ENCODE results near the gene EXOC3L2. TPM values are rescaled to one million over a fixed set of nuclear protein-coding genes. Genes with fewer than 3 reads are reported as not detected.

The EXOC3L2 gene
- total RNA-seq, 1 experiment from 2014 or later = not detected

GRCh38 chr19:45265375-45265774, 20.2 kb upstream of the EXOC3L2 start:
- no TSS peak for BruUV-seq (replicated peaks)
- intact Hi-C loops (cut with micrococcal nuclease; ENCODE audit: unreplicated experiment) = no loop called here
- ChIA-PET POLR2A (ENCODE audit: low non-redundant PET) (no interaction called here), CTCF (no interaction called here)
- Histone ChIP-seq H3K4me1 (ENCODE audit: insufficient read depth, low read length, poor library complexity, severe bottlenecking) (no peaks in the 10 kb centered on the region), H3K9me3 (ENCODE audit: low read depth, low read length, poor library complexity, severe bottlenecking) (no peaks in the 10 kb centered on the region), H3K36me3 (ENCODE audit: insufficient read depth, low read length, poor library complexity, severe bottlenecking) (peaks cover 4% of the 10 kb centered on the region), H3K4me3 (ENCODE audit: low read depth, low read length, poor library complexity, severe bottlenecking) (no peak overlapping the region), H3K27me3 (replicated peaks; ENCODE audit: insufficient read depth, low read depth, low read length, poor library complexity) (no peaks in the 10 kb centered on the region), H3K27ac (ENCODE audit: low read depth, low read length, poor library complexity, severe bottlenecking) (no peak overlapping the region)
- TF ChIP-seq EZH2 (IDR thresholded peaks at IDR 0.05; ENCODE audit: borderline replicate concordance, low read depth, low read length, poor library complexity, severe bottlenecking) (no peak), CTCF (conservative IDR thresholded peaks at IDR 0.05; ENCODE audit: low read depth, low read length) (no peak)
- no peak for DNase-seq (ENCODE audit: low spot score)

- peaks cover 4% of the 10 kb centered on the region for H3K36me3 ChIP-seq (ENCODE audit: insufficient read depth, low read length, poor library complexity, severe bottlenecking)
- ChIA-PET CTCF (no interaction called here), POLR2A (ENCODE audit: low non-redundant PET) (no interaction called here)
- H3K27ac ChIP-seq (ENCODE audit: low read depth, low read length, poor library complexity, severe bottlenecking) = no peak overlapping the region
- H3K9me3 ChIP-seq (ENCODE audit: low read depth, low read length, poor library complexity, severe bottlenecking) = no peaks in the 10 kb centered on the region
- no peaks in the 10 kb centered on the region for H3K27me3 ChIP-seq (replicated peaks; ENCODE audit: insufficient read depth, low read depth, low read length, poor library complexity)
- no peaks in the 10 kb centered on the region for H3K4me1 ChIP-seq (ENCODE audit: insufficient read depth, low read length, poor library complexity, severe bottlenecking)
- BruUV-seq (replicated peaks) = no TSS peak
- DNase-seq (ENCODE audit: low spot score) = no peak
- H3K4me3 ChIP-seq (ENCODE audit: low read depth, low read length, poor library complexity, severe bottlenecking) = no peak overlapping the region
- TF ChIP-seq EZH2 (IDR thresholded peaks at IDR 0.05; ENCODE audit: borderline replicate concordance, low read depth, low read length, poor library complexity, severe bottlenecking) (no peak), CTCF (conservative IDR thresholded peaks at IDR 0.05; ENCODE audit: low read depth, low read length) (no peak)
- intact Hi-C loops (cut with micrococcal nuclease; ENCODE audit: unreplicated experiment) = no loop called here
Observed at GRCh38 chr19:45264781-45265317, 19.6 kb upstream of the EXOC3L2 start.

GRCh38 chr19:45263013-45263412, 17.8 kb upstream of the EXOC3L2 start:
- no peak for DNase-seq (ENCODE audit: low spot score)
- Histone ChIP-seq H3K27ac (ENCODE audit: low read depth, low read length, poor library complexity, severe bottlenecking) (no peak overlapping the region), H3K9me3 (ENCODE audit: low read depth, low read length, poor library complexity, severe bottlenecking) (no peaks in the 10 kb centered on the region), H3K36me3 (ENCODE audit: insufficient read depth, low read length, poor library complexity, severe bottlenecking) (peaks cover 4% of the 10 kb centered on the region), H3K27me3 (replicated peaks; ENCODE audit: insufficient read depth, low read depth, low read length, poor library complexity) (no peaks in the 10 kb centered on the region), H3K4me1 (ENCODE audit: insufficient read depth, low read length, poor library complexity, severe bottlenecking) (no peaks in the 10 kb centered on the region), H3K4me3 (ENCODE audit: low read depth, low read length, poor library complexity, severe bottlenecking) (no peak overlapping the region)
- ChIA-PET POLR2A (ENCODE audit: low non-redundant PET) (no interaction called here), CTCF (interaction anchor here (0.7 kb wide), 1 partner anchor 15 kb away, joined by 4 read pairs; no protein-coding TSS in a partner anchor)
- no TSS peak for BruUV-seq (replicated peaks)
- TF ChIP-seq CTCF (conservative IDR thresholded peaks at IDR 0.05; ENCODE audit: low read depth, low read length) (no peak), EZH2 (IDR thresholded peaks at IDR 0.05; ENCODE audit: borderline replicate concordance, low read depth, low read length, poor library complexity, severe bottlenecking) (no peak)
- intact Hi-C loops (cut with micrococcal nuclease; ENCODE audit: unreplicated experiment) = no loop called here

All from A673 (cell line).